PC-3 (cell line): Measurements from ENCODE around the gene CEP83. TPM values are rescaled to one million over a fixed set of nuclear protein-coding genes. Genes with fewer than 3 reads are reported as not detected.

ENCODE experiments used
- ATAC-seq: fragments of 200-7000 bp; cut with Tn5 transposase; 2 replicates; pipeline ENCODE4 v1.9.1; 2020; ENCODE audit warnings: mild to moderate bottlenecking, moderate library complexity
- BruUV-seq: library from RNA; stranded (reverse); fragments of 400-500 nt; replicated peaks from 2 replicates; lab custom pipeline; 2021; lab: Mats Ljungman, UMichigan
- CTCF ChIA-PET: fragments of 300-600 bp; sonication (Branson Sonifier 250); formaldehyde crosslinking; loops from one replicate; lab custom pipeline; 2022; ENCODE audit warnings: antibody characterized with exemption; lab: Charles Lee
- POLR2A ChIA-PET: fragments of 300-600 bp; sonication (Branson Sonifier 250); formaldehyde crosslinking; loops from one replicate; lab custom pipeline; 2022; ENCODE audit warnings: antibody characterized with exemption; ENCODE audit not compliant: unreplicated experiment; lab: Charles Lee
- DNase-seq: peaks from one replicate; pipeline ENCODE4 v3.0.0-alpha.2; 2015
- H2AFZ ChIP-seq: fragments of 300-600 bp; sonication (generic); 2 replicates; pipeline ENCODE4 v1.6.0; 2016; ENCODE audit warnings: antibody characterized with exemption, low read length
- H3F3A ChIP-seq: fragments of 300-600 bp; sonication (generic); one replicate; pipeline ENCODE4 v1.6.0; 2017; ENCODE audit warnings: antibody characterized with exemption, low read length, control low read depth, mild to moderate bottlenecking; ENCODE audit not compliant: unreplicated experiment
- H3K27ac ChIP-seq: fragments of 300-600 bp; sonication (generic); 2 replicates; pipeline ENCODE4 v1.5.1; 2016; ENCODE audit warnings: mild to moderate bottlenecking, low read length
- H3K27me3 ChIP-seq: fragments of 300-600 bp; sonication (generic); 2 replicates; pipeline ENCODE4 v1.6.1; 2016; ENCODE audit warnings: low read length, mixed read lengths
- H3K36me3 ChIP-seq: fragments of 300-600 bp; sonication (generic); 2 replicates; pipeline ENCODE4 v1.6.1; 2016; ENCODE audit warnings: low read depth, mixed run types, low read length, mixed read lengths
- H3K4me1 ChIP-seq: fragments of 300-600 bp; sonication (generic); 2 replicates; pipeline ENCODE4 v1.5.1; 2016; ENCODE audit warnings: low read length; ENCODE audit not compliant: insufficient read depth
- H3K4me2 ChIP-seq: fragments of 300-600 bp; sonication (generic); 2 replicates; pipeline ENCODE4 v1.6.0; 2016; ENCODE audit warnings: low read length
- H3K4me3 ChIP-seq: fragments of 300-600 bp; sonication (generic); 2 replicates; pipeline ENCODE4 v1.5.1; 2016; ENCODE audit warnings: mild to moderate bottlenecking, low read length, mixed read lengths
- H3K79me2 ChIP-seq: fragments of 300-600 bp; sonication (generic); 2 replicates; pipeline ENCODE4 v1.6.1; 2017; ENCODE audit warnings: low read length, mixed read lengths
- H3K9ac ChIP-seq: fragments of 300-600 bp; sonication (generic); 2 replicates; pipeline ENCODE4 v1.6.0; 2016; ENCODE audit warnings: mild to moderate bottlenecking, low read length
- H3K9me2 ChIP-seq: fragments of 300-600 bp; sonication (generic); replicated peaks from 2 replicates; pipeline ENCODE4 v1.6.1; 2016; ENCODE audit warnings: mixed run types, low read length, mixed read lengths
- H3K9me3 ChIP-seq: fragments of 300-600 bp; sonication (generic); 2 replicates; pipeline ENCODE4 v1.6.1; 2016; ENCODE audit warnings: low read length, mixed read lengths
- H4K20me1 ChIP-seq: fragments of 300-600 bp; sonication (generic); 2 replicates; pipeline ENCODE4 v1.6.1; 2016; ENCODE audit warnings: low read length, mixed read lengths
- CTCF ChIP-seq: fragments of 300-600 bp; sonication (generic); conservative IDR thresholded peaks from 2 replicates; pipeline ENCODE4 v1.5.1; 2017; ENCODE audit warnings: antibody characterized with exemption, low read depth, mild to moderate bottlenecking, low read length
- EZH2 ChIP-seq: fragments of 300-600 bp; sonication (generic); IDR thresholded peaks from one replicate; pipeline ENCODE4 v1.6.1; 2017; ENCODE audit warnings: antibody characterized with exemption, mild to moderate bottlenecking, low read length; ENCODE audit not compliant: unreplicated experiment
- EZH2phosphoT487 ChIP-seq: fragments of 300-600 bp; sonication (generic); IDR thresholded peaks from 2 replicates; pipeline ENCODE4 v1.6.1; 2018; ENCODE audit warnings: mild to moderate bottlenecking, antibody characterized with exemption, low read length, borderline replicate concordance
- intact Hi-C: fragments of 100-400 bp; cut with micrococcal nuclease; formaldehyde crosslinking; loops from 2 replicates; pipeline ENCODE4 v1.9.0; 2023
- total RNA-seq: library from RNA; depleted of rRNA; stranded (reverse); fragments of >200 nt; gene quantifications from 2 replicates; pipeline ENCODE4 v1.2.3, GENCODE V29; 2014

The CEP83 gene
- total RNA-seq, 1 experiment from 2014 or later = 11.8 TPM

DNA sequence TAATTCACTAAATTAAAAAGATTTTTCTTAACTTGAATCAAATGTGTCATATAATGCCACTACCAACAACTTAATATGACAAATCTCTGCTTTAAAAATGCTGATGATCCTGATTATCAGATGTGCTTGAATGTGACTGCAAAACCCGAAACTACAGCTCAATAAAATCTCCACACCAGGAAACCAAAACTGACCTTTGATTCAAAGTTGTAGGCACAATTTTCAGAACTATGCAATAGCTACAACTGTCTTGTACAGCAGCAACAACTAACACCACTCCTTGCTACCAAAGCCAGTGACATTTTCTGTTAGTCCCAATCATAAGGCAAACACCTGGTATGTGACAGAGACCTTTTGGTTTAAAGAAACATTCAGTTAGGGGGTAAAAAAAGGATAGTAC is 147.3 kb downstream of the CEP83 start:
- POLR2A ChIA-PET = no interaction called here
- Histone ChIP-seq H4K20me1 (no peaks in the 10 kb centered on the region), H3K4me3 (no peak overlapping the region), H3K9me2 (no peaks in the 10 kb centered on the region), H3K4me1 (no peaks in the 10 kb centered on the region), H3K9ac (no peak overlapping the region), H3K36me3 (peaks cover 16% of the 10 kb centered on the region; the same call in 1 of the 2 replicates), H2AFZ (no peak overlapping the region), H3K27ac (no peak overlapping the region), H3K9me3 (no peaks in the 10 kb centered on the region), H3K27me3 (no peaks in the 10 kb centered on the region), H3K79me2 (no peaks in the 10 kb centered on the region), H3K4me2 (no peak overlapping the region), H3F3A (no peaks in the 10 kb centered on the region)
- BruUV-seq = no TSS peak
- CTCF ChIA-PET = no interaction called here
- ATAC-seq = no peak
- intact Hi-C loops = no loop called here
- no peak for TF ChIP-seq EZH2phosphoT487
- TF ChIP-seq CTCF = no peak
- TF ChIP-seq EZH2 = no peak
- no peak for DNase-seq

DNA sequence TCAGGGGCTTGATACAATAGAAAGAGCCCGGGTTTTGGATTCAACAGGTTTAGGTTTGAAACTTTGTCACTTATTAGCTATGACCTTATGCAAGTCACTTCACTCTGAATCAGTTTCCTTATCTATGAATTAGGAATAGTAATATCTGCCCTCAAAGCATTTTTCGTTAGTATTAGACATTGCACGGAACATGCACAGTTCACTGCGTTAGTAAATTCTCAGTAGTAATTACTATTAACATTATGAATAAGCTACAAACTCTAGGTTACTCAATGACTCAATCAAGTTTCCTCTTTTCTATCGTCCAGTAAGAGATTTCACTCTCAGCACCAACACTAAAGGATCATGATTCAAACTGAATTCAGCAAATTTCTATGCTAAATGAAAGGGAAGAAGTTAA is 150.3 kb downstream of the CEP83 start:
- no peak overlapping the region for H3K27ac ChIP-seq
- POLR2A ChIA-PET = no interaction called here
- H3K4me3 ChIP-seq = no peak overlapping the region
- CTCF ChIA-PET = no interaction called here
- no peak overlapping the region for H2AFZ ChIP-seq
- BruUV-seq = no TSS peak
- no peaks in the 10 kb centered on the region for H3K79me2 ChIP-seq
- H3K4me1 ChIP-seq = no peaks in the 10 kb centered on the region
- intact Hi-C loops = no loop called here
- no peak overlapping the region for H3K4me2 ChIP-seq
- no peak overlapping the region for H3K9ac ChIP-seq
- no peaks in the 10 kb centered on the region for H3K27me3 ChIP-seq
- DNase-seq = no peak
- no peaks in the 10 kb centered on the region for H3K9me2 ChIP-seq
- no peak for ATAC-seq
- no peak for TF ChIP-seq CTCF
- no peak for TF ChIP-seq EZH2
- no peak for TF ChIP-seq EZH2phosphoT487
- H3F3A ChIP-seq = no peaks in the 10 kb centered on the region
- H3K36me3 ChIP-seq = peaks cover 32% of the 10 kb centered on the region; the same call in 1 of the 2 replicates
- no peaks in the 10 kb centered on the region for H4K20me1 ChIP-seq
- H3K9me3 ChIP-seq = no peaks in the 10 kb centered on the region

GRCh38 chr12:94308612-94309011 is 151.1 kb downstream of the CEP83 start:
- ATAC-seq (no peak), DNase-seq (no peak)
- no peak overlapping the region for H3K27ac ChIP-seq
- no peaks in the 10 kb centered on the region for H3K4me1 ChIP-seq
- no peaks in the 10 kb centered on the region for H4K20me1 ChIP-seq
- BruUV-seq = no TSS peak
- intact Hi-C loops = no loop called here
- H2AFZ ChIP-seq = no peak overlapping the region
- no peaks in the 10 kb centered on the region for H3K9me2 ChIP-seq
- H3K9me3 ChIP-seq = no peaks in the 10 kb centered on the region
- H3K79me2 ChIP-seq = no peaks in the 10 kb centered on the region
- H3K4me2 ChIP-seq = no peak overlapping the region
- no peaks in the 10 kb centered on the region for H3F3A ChIP-seq
- no peak overlapping the region for H3K4me3 ChIP-seq
- no peak overlapping the region for H3K9ac ChIP-seq
- TF ChIP-seq CTCF (no peak), EZH2phosphoT487 (no peak), EZH2 (no peak)
- ChIA-PET POLR2A (no interaction called here), CTCF (no interaction called here)
- peaks cover 32% of the 10 kb centered on the region; the same call in 1 of the 2 replicates for H3K36me3 ChIP-seq
- no peaks in the 10 kb centered on the region for H3K27me3 ChIP-seq
